Hepatocyte (in vitro differentiated cells): Measurements from ENCODE around the gene SLC38A10. TPM values are rescaled to one million over a fixed set of nuclear protein-coding genes. Genes with fewer than 3 reads are reported as not detected.

ENCODE experiments used
- DNase-seq: peaks from one replicate; pipeline ENCODE4 v3.0.0-alpha.2; 2016; ENCODE audit warnings: low spot score
- H2AFZ ChIP-seq: fragments of 200-600 bp; sonication (generic); 2 replicates; pipeline ENCODE4 v1.6.0; 2016; ENCODE audit warnings: antibody characterized with exemption, mild to moderate bottlenecking
- H3K27ac ChIP-seq: fragments of 200-600 bp; sonication (generic); 2 replicates; pipeline ENCODE4 v1.5.1; 2016; ENCODE audit warnings: mild to moderate bottlenecking
- H3K27me3 ChIP-seq: fragments of 200-600 bp; sonication (generic); 2 replicates; pipeline ENCODE4 v1.6.1; 2016
- H3K36me3 ChIP-seq: fragments of 200-600 bp; sonication (generic); replicated peaks from 2 replicates; pipeline ENCODE4 v1.5.1; 2016; ENCODE audit warnings: low read depth; ENCODE audit not compliant: insufficient read depth
- H3K4me1 ChIP-seq: fragments of 200-600 bp; sonication (generic); 2 replicates; pipeline ENCODE4 v1.5.1; 2016; ENCODE audit warnings: mild to moderate bottlenecking, moderate library complexity; ENCODE audit not compliant: insufficient read depth
- H3K4me2 ChIP-seq: fragments of 200-600 bp; sonication (generic); 2 replicates; pipeline ENCODE4 v1.6.0; 2016
- H3K4me3 ChIP-seq: fragments of 200-600 bp; sonication (generic); 2 replicates; pipeline ENCODE4 v1.5.1; 2016; ENCODE audit warnings: mild to moderate bottlenecking
- H3K79me2 ChIP-seq: fragments of 200-600 bp; sonication (generic); 2 replicates; pipeline ENCODE4 v1.6.0; 2017; ENCODE audit warnings: mild to moderate bottlenecking
- H3K9me2 ChIP-seq: fragments of 200-600 bp; sonication (generic); replicated peaks from 2 replicates; pipeline ENCODE4 v1.6.0; 2017; ENCODE audit warnings: mild to moderate bottlenecking; ENCODE audit not compliant: insufficient read depth
- H3K9me3 ChIP-seq: fragments of 200-600 bp; sonication (generic); 2 replicates; pipeline ENCODE4 v1.5.1; 2016; ENCODE audit warnings: low read depth, mild to moderate bottlenecking
- H4K20me1 ChIP-seq: fragments of 200-600 bp; sonication (generic); 2 replicates; pipeline ENCODE4 v1.6.0; 2016; ENCODE audit warnings: mild to moderate bottlenecking; ENCODE audit not compliant: insufficient read depth, poor library complexity, severe bottlenecking
- CTCF ChIP-seq: fragments of 200-600 bp; sonication (generic); IDR thresholded peaks from 2 replicates; pipeline ENCODE4 v1.5.1; 2016; ENCODE audit warnings: antibody characterized with exemption, mild to moderate bottlenecking; ENCODE audit not compliant: poor library complexity
- EZH2 ChIP-seq: fragments of 200-600 bp; sonication (generic); IDR thresholded peaks from 2 replicates; pipeline ENCODE4 v1.6.1; 2016; ENCODE audit warnings: antibody characterized with exemption, mild to moderate bottlenecking, borderline replicate concordance
- EZH2phosphoT487 ChIP-seq: fragments of 200-600 bp; sonication (generic); IDR thresholded peaks from one replicate; pipeline ENCODE4 v1.6.1; 2018; ENCODE audit warnings: antibody characterized with exemption, mild to moderate bottlenecking, low read depth, moderate library complexity; ENCODE audit not compliant: unreplicated experiment, severe bottlenecking
- WGBS: methylation state at CpG from one replicate; pipeline ENCODE4 v1.1.6; 2016; ENCODE audit warnings: low lambda C conversion rate; ENCODE audit errors: missing lambda C conversion rate; 5-methylcytosine and 5-hydroxymethylcytosine counted together
- polyA plus RNA-seq: library from polyadenylated mRNA; unstranded; fragments of >200 nt; fragmentation: Nextera tagmentation; extraction: Ambion mirVana; gene quantifications from 2 replicates; pipeline ENCODE4 v1.2.1, GENCODE V29; 2016
- total RNA-seq: library from RNA; depleted of rRNA; stranded (reverse); fragments of >200 nt; gene quantifications from 2 replicates; pipeline ENCODE4 v1.2.3, GENCODE V29; 2014

The SLC38A10 gene
- total and polyA plus RNA-seq, 2 experiments from 2014 or later: 91.4 to 124 TPM

- no peak for TF ChIP-seq EZH2phosphoT487
- no peak for TF ChIP-seq CTCF
- no peak for TF ChIP-seq EZH2
- Histone ChIP-seq H3K9me3 (no peaks in the 10 kb centered on the region), H3K4me2 (no peak overlapping the region), H2AFZ (no peak overlapping the region), H3K4me3 (no peak overlapping the region), H3K4me1 (peaks cover 19% of the 10 kb centered on the region), H3K79me2 (peaks cover 11% of the 10 kb centered on the region), H4K20me1 (no peaks in the 10 kb centered on the region), H3K9me2 (no peaks in the 10 kb centered on the region), H3K36me3 (no peaks in the 10 kb centered on the region), H3K27ac (no peak overlapping the region), H3K27me3 (no peaks in the 10 kb centered on the region)
- no peak for DNase-seq
- WGBS: 93% methylated on average over 17 of the region's 17 CpGs
Observed at GRCh38 chr17:81233316-81233715, 61.8 kb downstream of the SLC38A10 start.

- Histone ChIP-seq H4K20me1 (no peaks in the 10 kb centered on the region), H3K27ac (no peak overlapping the region), H3K4me3 (no peak overlapping the region), H3K9me3 (no peaks in the 10 kb centered on the region), H3K9me2 (no peaks in the 10 kb centered on the region), H3K79me2 (peaks cover 5% of the 10 kb centered on the region), H3K36me3 (no peaks in the 10 kb centered on the region), H2AFZ (no peak overlapping the region), H3K4me1 (peaks cover 15% of the 10 kb centered on the region), H3K27me3 (no peaks in the 10 kb centered on the region), H3K4me2 (no peak overlapping the region)
- WGBS: 89% methylated on average over 18 of the region's 19 CpGs
- TF ChIP-seq EZH2phosphoT487 (no peak), CTCF (no peak), EZH2 (no peak)
- DNase-seq: no peak
Observed at GRCh38 chr17:81232616-81233241, 62.4 kb downstream of the SLC38A10 start.

- peaks cover 14% of the 10 kb centered on the region for H3K4me1 ChIP-seq
- 92% methylated on average over 37 of the region's 43 CpGs for WGBS
- H3K79me2 ChIP-seq: no peaks in the 10 kb centered on the region
- H3K9me3 ChIP-seq: no peaks in the 10 kb centered on the region
- no peak for TF ChIP-seq EZH2
- no peak for TF ChIP-seq EZH2phosphoT487
- TF ChIP-seq CTCF: no peak
- H3K9me2 ChIP-seq: no peaks in the 10 kb centered on the region
- H4K20me1 ChIP-seq: no peaks in the 10 kb centered on the region
- no peaks in the 10 kb centered on the region for H3K27me3 ChIP-seq
- no peak overlapping the region for H3K4me3 ChIP-seq
- no peak overlapping the region for H2AFZ ChIP-seq
- no peak for DNase-seq
- H3K4me2 ChIP-seq: no peak overlapping the region
- H3K27ac ChIP-seq: no peak overlapping the region
- no peaks in the 10 kb centered on the region for H3K36me3 ChIP-seq
Observed at GRCh38 chr17:81231766-81232581, 63.1 kb downstream of the SLC38A10 start.
